Measurements from ENCODE around the gene FHAD1.

DNA sequence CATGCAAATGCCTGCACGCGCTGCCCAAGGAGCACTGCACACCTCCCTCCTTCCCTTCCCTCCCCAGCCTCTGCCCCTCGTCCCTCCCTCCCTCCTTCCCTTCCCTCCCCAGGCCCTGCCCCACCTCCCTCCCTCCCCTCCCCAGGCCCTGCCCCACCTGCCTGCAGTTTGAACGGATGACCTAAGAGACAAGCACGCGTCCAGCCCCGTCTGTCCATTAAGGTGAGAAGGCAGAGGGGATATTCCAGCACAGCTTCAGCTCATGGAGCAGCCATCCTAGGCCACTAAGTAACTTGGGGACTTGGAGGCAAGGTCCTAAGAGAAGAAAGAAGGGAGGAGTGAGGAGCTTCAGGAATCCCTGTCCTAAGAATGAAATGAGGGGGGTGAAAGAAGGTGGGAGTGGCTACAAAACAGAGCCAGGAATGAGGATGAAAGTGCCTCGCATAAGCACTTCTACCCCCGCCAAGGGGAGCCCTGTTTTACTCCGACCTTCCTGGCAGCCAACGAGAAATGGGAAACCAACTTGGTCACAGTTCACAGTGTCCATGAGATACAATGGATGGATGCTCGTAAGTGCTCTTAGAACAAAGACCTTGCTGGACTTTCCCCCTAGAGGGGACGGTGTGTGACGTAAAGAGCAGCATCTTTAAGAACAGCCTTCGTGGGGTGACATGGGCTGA, 141.3 kb downstream of the FHAD1 start:
- TF ChIP-seq, protein P1, sequence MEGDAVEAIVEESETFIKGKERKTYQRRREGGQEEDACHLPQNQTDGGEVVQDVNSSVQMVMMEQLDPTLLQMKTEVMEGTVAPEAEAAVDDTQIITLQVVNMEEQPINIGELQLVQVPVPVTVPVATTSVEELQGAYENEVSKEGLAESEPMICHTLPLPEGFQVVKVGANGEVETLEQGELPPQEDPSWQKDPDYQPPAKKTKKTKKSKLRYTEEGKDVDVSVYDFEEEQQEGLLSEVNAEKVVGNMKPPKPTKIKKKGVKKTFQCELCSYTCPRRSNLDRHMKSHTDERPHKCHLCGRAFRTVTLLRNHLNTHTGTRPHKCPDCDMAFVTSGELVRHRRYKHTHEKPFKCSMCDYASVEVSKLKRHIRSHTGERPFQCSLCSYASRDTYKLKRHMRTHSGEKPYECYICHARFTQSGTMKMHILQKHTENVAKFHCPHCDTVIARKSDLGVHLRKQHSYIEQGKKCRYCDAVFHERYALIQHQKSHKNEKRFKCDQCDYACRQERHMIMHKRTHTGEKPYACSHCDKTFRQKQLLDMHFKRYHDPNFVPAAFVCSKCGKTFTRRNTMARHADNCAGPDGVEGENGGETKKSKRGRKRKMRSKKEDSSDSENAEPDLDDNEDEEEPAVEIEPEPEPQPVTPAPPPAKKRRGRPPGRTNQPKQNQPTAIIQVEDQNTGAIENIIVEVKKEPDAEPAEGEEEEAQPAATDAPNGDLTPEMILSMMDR (conservative IDR thresholded peaks at IDR 0.05 in 1 of 2, IDR thresholded peaks at IDR 0.05 in 1 of 2; ENCODE audit: extremely low read depth in 1 of 2, insufficient read depth in 1 of 2, low read depth in 1 of 2, low read length in 2 of 2) = no peak
- TF ChIP-seq EZH2 (IDR thresholded peaks at IDR 0.05; ENCODE audit: borderline replicate concordance, low read length) = no peak

Data from mammary epithelial cell (primary cell).